GM18873 (cell line): ENCODE measurements around the gene ZBTB3.
"Not testable (repeated sequence)": the region's sequence is repeated elsewhere in the genome, so short reads cannot be mapped to it uniquely, and the experiment has no call there.

Experiments
- ATAC-seq: cut with Tn5 transposase; IDR thresholded peaks from one replicate; pipeline ENCODE4 v1.9.1; 2021; ENCODE audit warnings: mild to moderate bottlenecking, moderate library complexity, moderate number of reproducible peaks; ENCODE audit not compliant: unreplicated experiment, low FRiP score

The ZBTB3 gene

GRCh38 chr11:62753736-62754603 lies at the start of gene ZBTB3:
Gene ZBTB3, minus strand, starts transcription at chr11:62754160. Its CDS starts 496 bp downstream, at chr11:62753664.
- ATAC-seq: peak; percentile 94

GRCh38 chr11:62801071-62801470 lies 47.1 kb upstream of the ZBTB3 start:
- no peak for ATAC-seq

GRCh38 chr11:62799486-62799885 lies 45.5 kb upstream of the ZBTB3 start:
- no peak for ATAC-seq

- no peak for ATAC-seq
These were observed 42.3 kb upstream of the ZBTB3 start for GRCh38 chr11:62796281-62796680.

GRCh38 chr11:62794201-62794775 lies 40.3 kb upstream of the ZBTB3 start:
- ATAC-seq: no peak

- ATAC-seq: no peak
These were observed 38.2 kb upstream of the ZBTB3 start for GRCh38 chr11:62792202-62792575.

- ATAC-seq: no peak
These were observed 37.7 kb upstream of the ZBTB3 start, which contains the start of gene TMEM223 for GRCh38 chr11:62791501-62792201. Gene TMEM223, minus strand, starts transcription at chr11:62792006. Its CDS starts 12 bp downstream, at chr11:62791994.

GRCh38 chr11:62789576-62789975 lies 35.6 kb upstream of the ZBTB3 start:
- no peak for ATAC-seq

- no peak for ATAC-seq
These were observed 35.0 kb upstream of the ZBTB3 start for GRCh38 chr11:62788991-62789390.

GRCh38 chr11:62787005-62787759 lies 33.2 kb upstream of the ZBTB3 start, which contains the start of gene TMEM179B:
Gene TMEM179B, plus strand, starts transcription at chr11:62787402. Its CDS starts 30 bp downstream, at chr11:62787432.
- peak; percentile 57 for ATAC-seq

- ATAC-seq: peak; percentile 37
These were observed 32.5 kb upstream of the ZBTB3 start for GRCh38 chr11:62786318-62787004.

GRCh38 chr11:62782753-62783152 lies 28.8 kb upstream of the ZBTB3 start:
- no peak for ATAC-seq

GRCh38 chr11:62778441-62778840 lies 24.5 kb upstream of the ZBTB3 start:
- no peak for ATAC-seq

- no peak for ATAC-seq
These were observed 23.4 kb upstream of the ZBTB3 start for GRCh38 chr11:62777389-62777788.

GRCh38 chr11:62775646-62776045 lies 21.7 kb upstream of the ZBTB3 start:
- no peak for ATAC-seq

GRCh38 chr11:62774407-62774806 lies 20.4 kb upstream of the ZBTB3 start:
- ATAC-seq: no peak

- peak; percentile 67 for ATAC-seq
These were observed 17.4 kb upstream of the ZBTB3 start, which contains the start of gene TAF6L for GRCh38 chr11:62771144-62772021. Gene TAF6L, plus strand, starts transcription at chr11:62771396. Its CDS starts 4,388 bp downstream, at chr11:62775784.

- ATAC-seq: peak; percentile 3
These were observed 16.8 kb upstream of the ZBTB3 start for GRCh38 chr11:62770778-62771143.

- not testable (repeated sequence) for ATAC-seq
These were observed 6.9 kb upstream of the ZBTB3 start for GRCh38 chr11:62760867-62761227.
